Astrocyte (in vitro differentiated cells and primary cell): Measurements from ENCODE around the gene CHERP. TPM values are rescaled to one million over a fixed set of nuclear protein-coding genes. Genes with fewer than 3 reads are reported as not detected.

ENCODE experiments used
- DNase-seq: peaks from one replicate; pipeline ENCODE4 v3.0.0-alpha.2; 2010; ENCODE audit warnings: low read depth
- FAIRE-seq: peaks from 2 replicates; lab custom pipeline; 2011; peaks lifted over from hg19 to GRCh38; lab: Jason Lieb, UNC
- H2AFZ ChIP-seq: 2 replicates; pipeline ENCODE4 v1.6.0; 2012; ENCODE audit warnings: low read depth, low read length, inconsistent platforms
- H3K27ac ChIP-seq: 2 replicates; pipeline ENCODE4 v1.5.1; 2011; ENCODE audit warnings: low read depth, low read length, inconsistent platforms
- H3K27me3 ChIP-seq: 2 replicates; pipeline ENCODE4 v1.6.0; 2011; ENCODE audit warnings: low read length, inconsistent platforms; ENCODE audit not compliant: insufficient read depth
- H3K36me3 ChIP-seq: 2 replicates; pipeline ENCODE4 v1.5.1; 2011; ENCODE audit warnings: low read length, inconsistent platforms; ENCODE audit not compliant: insufficient read depth
- H3K4me1 ChIP-seq: 2 replicates; pipeline ENCODE4 v1.5.1; 2011; ENCODE audit warnings: low read length, inconsistent platforms; ENCODE audit not compliant: insufficient read depth
- H3K4me2 ChIP-seq: 2 replicates; pipeline ENCODE4 v1.6.0; 2012; ENCODE audit warnings: low read length, inconsistent platforms
- H3K4me3 ChIP-seq: 2 replicates; pipeline ENCODE4 v1.5.1; 2011; ENCODE audit warnings: low read depth, mild to moderate bottlenecking, low read length, inconsistent platforms; ENCODE audit not compliant: insufficient read depth
- H3K79me2 ChIP-seq: 2 replicates; pipeline ENCODE4 v1.6.0; 2012; ENCODE audit warnings: mild to moderate bottlenecking, low read length, inconsistent platforms; ENCODE audit not compliant: insufficient read depth
- H3K9ac ChIP-seq: 2 replicates; pipeline ENCODE4 v1.6.0; 2012; ENCODE audit warnings: mild to moderate bottlenecking, low read length, inconsistent platforms
- H3K9me3 ChIP-seq: 2 replicates; pipeline ENCODE4 v1.5.1; 2012; ENCODE audit warnings: low read depth, mild to moderate bottlenecking, low read length, inconsistent platforms; ENCODE audit not compliant: insufficient read depth
- H4K20me1 ChIP-seq: 2 replicates; pipeline ENCODE4 v1.6.0; 2012; ENCODE audit warnings: low read length, inconsistent platforms; ENCODE audit not compliant: insufficient read depth
- H3K27ac Mint-ChIP-seq: one replicate; pipeline ENCODE4 v1.8.0; 2021; ENCODE audit warnings: mild to moderate bottlenecking, mixed read lengths; ENCODE audit not compliant: unreplicated experiment
- H3K27me3 Mint-ChIP-seq: one replicate; pipeline ENCODE4 v1.8.0; 2021; ENCODE audit warnings: low read depth, mixed read lengths; ENCODE audit not compliant: unreplicated experiment
- H3K36me3 Mint-ChIP-seq: one replicate; pipeline ENCODE4 v1.8.0; 2021; ENCODE audit warnings: low read depth, mixed read lengths; ENCODE audit not compliant: unreplicated experiment
- H3K4me1 Mint-ChIP-seq: one replicate; pipeline ENCODE4 v1.8.0; 2021; ENCODE audit warnings: low read depth, mixed read lengths; ENCODE audit not compliant: unreplicated experiment
- H3K4me3 Mint-ChIP-seq: one replicate; pipeline ENCODE4 v1.8.0; 2021; ENCODE audit warnings: mild to moderate bottlenecking, moderate library complexity, mixed read lengths; ENCODE audit not compliant: unreplicated experiment
- H3K9me3 Mint-ChIP-seq: one replicate; pipeline ENCODE4 v1.8.0; 2021; ENCODE audit warnings: mild to moderate bottlenecking, mixed read lengths; ENCODE audit not compliant: unreplicated experiment
- CTCF ChIP-seq: IDR thresholded peaks from 2 replicates; pipeline ENCODE4 v1.5.1; 2011; ENCODE audit warnings: low read depth, mild to moderate bottlenecking, inconsistent platforms, low read length, moderate library complexity; ENCODE audit not compliant: insufficient read depth
- EZH2 ChIP-seq: IDR thresholded peaks from 2 replicates; pipeline ENCODE4 v1.6.1; 2012; ENCODE audit warnings: mild to moderate bottlenecking, low read length, inconsistent platforms; ENCODE audit not compliant: insufficient read depth
- total RNA-seq: library from RNA; stranded (reverse); gene quantifications from 2 replicates; pipeline ENCODE4 v1.2.1, GENCODE V29; 2021

CHERP gene
- total RNA-seq, 1 donor from 2014 or later = 45.3 TPM

GRCh38 chr19:16589917-16590316 lies 47.7 kb upstream of the CHERP start:
- Mint-ChIP-seq H3K9me3 (no peaks in the 10 kb centered on the region), H3K4me1 (peaks cover 62% of the 10 kb centered on the region), H3K4me3 (no peak overlapping the region), H3K27ac (no peak overlapping the region), H3K36me3 (peaks cover 12% of the 10 kb centered on the region), H3K27me3 (no peaks in the 10 kb centered on the region)
- Histone ChIP-seq H4K20me1 (peaks cover 98% of the 10 kb centered on the region), H3K9ac (no peak overlapping the region), H3K79me2 (peaks cover 98% of the 10 kb centered on the region), H3K9me3 (no peaks in the 10 kb centered on the region), H3K4me1 (peaks cover 42% of the 10 kb centered on the region), H3K4me2 (no peak overlapping the region), H3K27ac (no peak overlapping the region), H3K36me3 (no peaks in the 10 kb centered on the region), H2AFZ (no peak overlapping the region), H3K27me3 (no peaks in the 10 kb centered on the region), H3K4me3 (no peak overlapping the region)
- no peak for TF ChIP-seq EZH2
- TF ChIP-seq CTCF = no peak
- DNase-seq (no peak), FAIRE-seq (no peak)

- TF ChIP-seq EZH2 = no peak
- no peak for TF ChIP-seq CTCF
- Mint-ChIP-seq H3K27ac (no peak overlapping the region), H3K9me3 (no peaks in the 10 kb centered on the region), H3K36me3 (peaks cover 12% of the 10 kb centered on the region), H3K27me3 (no peaks in the 10 kb centered on the region), H3K4me3 (no peak overlapping the region), H3K4me1 (peaks cover 69% of the 10 kb centered on the region)
- DNase-seq (no peak), FAIRE-seq (no peak)
- Histone ChIP-seq H3K79me2 (peaks cover 98% of the 10 kb centered on the region), H3K4me3 (no peak overlapping the region), H3K9ac (no peak overlapping the region), H3K36me3 (no peaks in the 10 kb centered on the region), H3K27me3 (no peaks in the 10 kb centered on the region), H3K4me2 (peak overlapping the region; percentile 64), H4K20me1 (peaks cover 97% of the 10 kb centered on the region), H3K4me1 (peaks cover 48% of the 10 kb centered on the region), H2AFZ (no peak overlapping the region), H3K9me3 (no peaks in the 10 kb centered on the region), H3K27ac (no peak overlapping the region)
These were observed 46.8 kb upstream of the CHERP start for GRCh38 chr19:16588824-16589577.
